ENCODE measurements around the gene NAAA. TPM values are rescaled to one million over a fixed set of nuclear protein-coding genes. Genes with fewer than 3 reads are reported as not detected.

The NAAA gene
- total and polyA plus RNA-seq, 2 of the 13 experiments (the other 11 are each of a cell fraction or from before 2014, with no cell fraction given): 22.4 to 24.6 TPM

DNA sequence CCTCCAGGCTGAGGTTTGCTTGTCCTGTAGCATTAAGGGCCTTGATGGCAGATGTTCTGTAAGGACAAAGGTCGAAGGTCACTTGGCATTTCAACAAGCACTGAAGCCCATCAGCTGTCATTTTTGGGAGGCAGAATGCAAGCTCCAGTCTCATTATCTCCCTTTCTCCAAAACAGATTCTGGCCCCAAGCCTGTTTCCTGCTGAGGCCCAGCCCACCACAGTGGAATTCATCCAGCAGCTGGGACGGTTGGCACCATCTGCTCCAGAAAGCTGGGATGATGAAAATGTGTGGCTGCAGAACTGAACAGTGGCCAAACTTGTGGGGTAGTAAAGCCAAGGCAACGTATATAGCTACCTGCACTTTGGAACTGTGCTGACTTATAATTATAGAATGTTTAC lies 20.9 kb downstream of the NAAA start:
- POLR2A ChIA-PET: no interaction called here
- FAIRE-seq: no peak

DNA sequence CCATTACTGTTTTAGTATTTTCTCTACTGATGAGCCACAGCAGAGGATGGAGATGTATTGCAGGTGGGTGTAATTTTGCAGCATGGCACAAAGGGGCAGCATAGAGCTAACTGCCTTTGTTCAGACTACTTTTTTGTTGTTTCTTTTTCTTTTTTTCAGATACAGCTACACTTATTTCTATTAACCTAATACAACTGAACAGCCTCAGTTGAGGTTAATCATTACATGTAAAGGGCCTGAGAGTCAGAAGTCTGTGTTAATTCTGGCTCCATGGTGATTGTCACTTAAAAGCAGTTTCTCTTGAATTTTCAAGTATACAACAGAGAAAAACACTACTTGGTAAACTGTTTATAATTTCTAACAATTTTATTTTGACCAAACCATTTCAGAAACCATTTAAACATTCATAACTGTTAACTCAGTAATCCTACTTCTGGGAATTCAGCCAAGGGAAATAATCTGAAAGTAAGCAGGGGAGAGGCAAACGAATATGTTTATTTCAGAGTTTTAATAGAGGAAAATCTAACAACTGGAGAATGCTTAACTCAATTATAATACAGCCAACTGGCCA lies 24.6 kb downstream of the NAAA start:
- Histone ChIP-seq H3K9ac (ENCODE audit: insufficient read depth, low read depth, low read length) (no peak overlapping the region), H3K27ac (ENCODE audit: extremely low read length, insufficient read depth, low read length) (peak overlapping the region; percentile 8), H3K4me3 (replicated peaks in 1 of 3; ENCODE audit: insufficient read depth in 1 of 3, low read depth in 2 of 3, low read length in 3 of 3) (no peak overlapping the region), H3K4me2 (ENCODE audit: low read depth, low read length) (no peak overlapping the region), H3K9me3 (ENCODE audit: low read length) (0 out of 2 replicates have a peak, but pooled peaks cover under 1% of the 10 kb centered on the region), H3K79me2 (ENCODE audit: insufficient read depth, low read length) (no peaks in the 10 kb centered on the region), H3K27me3 (ENCODE audit: control insufficient read depth in 1 of 2, insufficient read depth in 2 of 2, low read length in 2 of 2) (no peaks in the 10 kb centered on the region), H3K36me3 (replicated peaks in 1 of 2; ENCODE audit: control insufficient read depth in 1 of 2, insufficient read depth in 2 of 2, low read length in 2 of 2) (peaks cover 6 to 9% of the 10 kb centered on the region in 2 experiments; a peak in 3 of 5 replicates), H4K20me1 (ENCODE audit: insufficient read depth, low read length) (no peaks in the 10 kb centered on the region), H2AFZ (ENCODE audit: low read length) (no peak overlapping the region), H3K4me1 (ENCODE audit: insufficient read depth, low read length) (peaks cover 5% of the 10 kb centered on the region)
- WGBS (ENCODE audit: low lambda C conversion rate): 83% methylated on average over 1 of the region's 1 CpG
- no TSS peak for BruUV-seq (replicated peaks)
- in situ Hi-C loops (cut with HindIII; ENCODE audit: extremely low pct_ligation_motif_present, low pct_unique_long_range_greater_than_20kb): no loop called here
- intact Hi-C loops (cut with micrococcal nuclease; ENCODE audit: unreplicated experiment): loop anchor here (1.0 to 5.0 kb wide), 4 partner anchors 25 to 171 kb away; partner anchors contain the start of gene NAAA
- peak; percentile 25 for DNase-seq (ENCODE audit: low spot score)
- FAIRE-seq: peak; percentile 91
- peak; percentile 88 for ATAC-seq
- CTCF ChIA-PET (ENCODE audit: low intra/inter-chr PET ratio, low total read pairs): interaction anchor here (0.8 to 2.6 kb wide), 3 partner anchors 25 to 153 kb away, joined by 3 to 14 read pairs (median 6); partner anchors contain the start of gene NAAA
- POLR2A ChIA-PET: interaction anchor here (1.5 kb wide), 1 partner anchor 25 kb away, joined by 5 read pairs; the partner anchor contains the start of gene NAAA
- TF ChIP-seq THYN1 (CRISPR knock-in tag; IDR thresholded peaks at IDR 0.05; ENCODE audit: borderline replicate concordance, low read depth) (no peak), SMC3 (IDR thresholded peaks at IDR 0.05; ENCODE audit: low read length) (peak; percentile 70), ZNF10 (CRISPR knock-in tag; IDR thresholded peaks at IDR 0.05; ENCODE audit: borderline replicate concordance, low read depth) (no peak), TBX2 (CRISPR knock-in tag; IDR thresholded peaks at IDR 0.05; ENCODE audit: borderline replicate concordance) (no peak), STAG1 (CRISPR knock-in tag; IDR thresholded peaks at IDR 0.05) (peak; percentile 65), RAD21 (CRISPR knock-in tag; IDR thresholded peaks at IDR 0.05) (peak; percentile 24; the same call in 1 of the 2 replicates), IRF2 (CRISPR knock-in tag; IDR thresholded peaks at IDR 0.05) (0 out of 2 replicates have a peak, but pooled peaks have one; percentile 18), TGIF2 (CRISPR knock-in tag; IDR thresholded peaks at IDR 0.05) (no peak), ZSCAN20 (CRISPR knock-in tag; IDR thresholded peaks at IDR 0.05; ENCODE audit: borderline replicate concordance) (no peak)
- TF ChIP-seq, protein P1, sequence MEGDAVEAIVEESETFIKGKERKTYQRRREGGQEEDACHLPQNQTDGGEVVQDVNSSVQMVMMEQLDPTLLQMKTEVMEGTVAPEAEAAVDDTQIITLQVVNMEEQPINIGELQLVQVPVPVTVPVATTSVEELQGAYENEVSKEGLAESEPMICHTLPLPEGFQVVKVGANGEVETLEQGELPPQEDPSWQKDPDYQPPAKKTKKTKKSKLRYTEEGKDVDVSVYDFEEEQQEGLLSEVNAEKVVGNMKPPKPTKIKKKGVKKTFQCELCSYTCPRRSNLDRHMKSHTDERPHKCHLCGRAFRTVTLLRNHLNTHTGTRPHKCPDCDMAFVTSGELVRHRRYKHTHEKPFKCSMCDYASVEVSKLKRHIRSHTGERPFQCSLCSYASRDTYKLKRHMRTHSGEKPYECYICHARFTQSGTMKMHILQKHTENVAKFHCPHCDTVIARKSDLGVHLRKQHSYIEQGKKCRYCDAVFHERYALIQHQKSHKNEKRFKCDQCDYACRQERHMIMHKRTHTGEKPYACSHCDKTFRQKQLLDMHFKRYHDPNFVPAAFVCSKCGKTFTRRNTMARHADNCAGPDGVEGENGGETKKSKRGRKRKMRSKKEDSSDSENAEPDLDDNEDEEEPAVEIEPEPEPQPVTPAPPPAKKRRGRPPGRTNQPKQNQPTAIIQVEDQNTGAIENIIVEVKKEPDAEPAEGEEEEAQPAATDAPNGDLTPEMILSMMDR (CRISPR knock-in tag; IDR thresholded peaks at IDR 0.05): peak; percentile 72
- TF ChIP-seq, protein P2, sequence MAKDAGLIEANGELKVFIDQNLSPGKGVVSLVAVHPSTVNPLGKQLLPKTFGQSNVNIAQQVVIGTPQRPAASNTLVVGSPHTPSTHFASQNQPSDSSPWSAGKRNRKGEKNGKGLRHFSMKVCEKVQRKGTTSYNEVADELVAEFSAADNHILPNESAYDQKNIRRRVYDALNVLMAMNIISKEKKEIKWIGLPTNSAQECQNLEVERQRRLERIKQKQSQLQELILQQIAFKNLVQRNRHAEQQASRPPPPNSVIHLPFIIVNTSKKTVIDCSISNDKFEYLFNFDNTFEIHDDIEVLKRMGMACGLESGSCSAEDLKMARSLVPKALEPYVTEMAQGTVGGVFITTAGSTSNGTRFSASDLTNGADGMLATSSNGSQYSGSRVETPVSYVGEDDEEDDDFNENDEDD (CRISPR knock-in tag; IDR thresholded peaks at IDR 0.05; ENCODE audit: borderline replicate concordance): no peak

More for the DNA sequence above, 20.9 kb downstream of the NAAA start:
- TF ChIP-seq, protein P3, sequence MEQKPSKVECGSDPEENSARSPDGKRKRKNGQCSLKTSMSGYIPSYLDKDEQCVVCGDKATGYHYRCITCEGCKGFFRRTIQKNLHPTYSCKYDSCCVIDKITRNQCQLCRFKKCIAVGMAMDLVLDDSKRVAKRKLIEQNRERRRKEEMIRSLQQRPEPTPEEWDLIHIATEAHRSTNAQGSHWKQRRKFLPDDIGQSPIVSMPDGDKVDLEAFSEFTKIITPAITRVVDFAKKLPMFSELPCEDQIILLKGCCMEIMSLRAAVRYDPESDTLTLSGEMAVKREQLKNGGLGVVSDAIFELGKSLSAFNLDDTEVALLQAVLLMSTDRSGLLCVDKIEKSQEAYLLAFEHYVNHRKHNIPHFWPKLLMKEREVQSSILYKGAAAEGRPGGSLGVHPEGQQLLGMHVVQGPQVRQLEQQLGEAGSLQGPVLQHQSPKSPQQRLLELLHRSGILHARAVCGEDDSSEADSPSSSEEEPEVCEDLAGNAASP (CRISPR knock-in tag; IDR thresholded peaks at IDR 0.05; ENCODE audit: borderline replicate concordance): peak; percentile 20; the same call in 1 of the 2 replicates
- TF ChIP-seq HNF4A (CRISPR knock-in tag; IDR thresholded peaks at IDR 0.05) (peak; percentile 44), TEAD3 (CRISPR knock-in tag; optimal IDR thresholded peaks at IDR 0.05; ENCODE audit: borderline replicate concordance) (no peak)
- ATAC-seq (no peak), DNase-seq (ENCODE audit: low spot score) (no peak)
- Histone ChIP-seq H3K27me3 (ENCODE audit: control insufficient read depth in 1 of 2, insufficient read depth in 2 of 2, low read length in 2 of 2) (no peaks in the 10 kb centered on the region), H3K36me3 (replicated peaks in 1 of 2; ENCODE audit: control insufficient read depth in 1 of 2, insufficient read depth in 2 of 2, low read length in 2 of 2) (peaks cover 6 to 9% of the 10 kb centered on the region in 2 experiments; a peak in 3 of 5 replicates), H3K9me3 (ENCODE audit: low read length) (no peaks in the 10 kb centered on the region), H3K4me2 (ENCODE audit: low read depth, low read length) (no peak overlapping the region), H3K4me1 (ENCODE audit: insufficient read depth, low read length) (peaks cover 23% of the 10 kb centered on the region), H3K79me2 (ENCODE audit: insufficient read depth, low read length) (no peaks in the 10 kb centered on the region), H4K20me1 (ENCODE audit: insufficient read depth, low read length) (no peaks in the 10 kb centered on the region), H3K4me3 (replicated peaks in 1 of 3; ENCODE audit: insufficient read depth in 1 of 3, low read depth in 2 of 3, low read length in 3 of 3) (no peak overlapping the region), H3K27ac (ENCODE audit: extremely low read length, insufficient read depth, low read length) (no peak overlapping the region), H3K9ac (ENCODE audit: insufficient read depth, low read depth, low read length) (no peak overlapping the region), H2AFZ (ENCODE audit: low read length) (no peak overlapping the region)
- intact Hi-C loops (cut with micrococcal nuclease; ENCODE audit: unreplicated experiment) (loop anchor here (5.0 kb wide), 2 partner anchors 77 to 167 kb away; no protein-coding TSS in a partner anchor), in situ Hi-C loops (cut with HindIII; ENCODE audit: extremely low pct_ligation_motif_present, low pct_unique_long_range_greater_than_20kb) (no loop called here)
- CTCF ChIA-PET (ENCODE audit: low intra/inter-chr PET ratio, low total read pairs): no interaction called here
- no TSS peak for BruUV-seq (replicated peaks)
- 75% methylated on average over 3 of the region's 3 CpGs for WGBS (ENCODE audit: low lambda C conversion rate)

Measured in HepG2 (cell line).